ENCODE results near the gene MYBPHL. TPM values are rescaled to one million over a fixed set of nuclear protein-coding genes. Genes with fewer than 3 reads are reported as not detected.
A peak's percentile ranks its signal among the peaks of the same experiment; 100 is the strongest.

MYBPHL gene
- total RNA-seq, 1 donor from 2014 or later, result not detected

DNA sequence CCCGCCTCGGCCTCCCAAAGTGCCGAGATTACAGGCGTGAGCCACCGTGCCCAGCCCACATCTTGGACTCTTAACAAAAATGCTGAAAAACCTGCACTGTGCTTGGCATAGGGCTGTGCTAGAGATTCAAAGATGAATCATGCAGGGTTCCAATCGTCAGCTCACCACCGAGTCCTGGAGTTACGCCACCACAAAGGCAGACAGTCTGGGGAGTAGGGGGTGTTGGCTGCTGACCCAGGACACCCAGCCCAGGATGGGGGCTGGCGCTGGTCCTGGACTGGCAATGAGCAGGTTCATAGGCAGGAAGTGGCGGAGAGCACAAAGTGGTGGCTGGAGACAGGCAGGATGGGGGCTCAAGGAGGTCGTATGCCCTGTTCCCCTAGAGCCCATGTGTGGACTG, 39.8 kb downstream of the MYBPHL start:
- no peak for DNase-seq (ENCODE audit: low spot score)

DNA sequence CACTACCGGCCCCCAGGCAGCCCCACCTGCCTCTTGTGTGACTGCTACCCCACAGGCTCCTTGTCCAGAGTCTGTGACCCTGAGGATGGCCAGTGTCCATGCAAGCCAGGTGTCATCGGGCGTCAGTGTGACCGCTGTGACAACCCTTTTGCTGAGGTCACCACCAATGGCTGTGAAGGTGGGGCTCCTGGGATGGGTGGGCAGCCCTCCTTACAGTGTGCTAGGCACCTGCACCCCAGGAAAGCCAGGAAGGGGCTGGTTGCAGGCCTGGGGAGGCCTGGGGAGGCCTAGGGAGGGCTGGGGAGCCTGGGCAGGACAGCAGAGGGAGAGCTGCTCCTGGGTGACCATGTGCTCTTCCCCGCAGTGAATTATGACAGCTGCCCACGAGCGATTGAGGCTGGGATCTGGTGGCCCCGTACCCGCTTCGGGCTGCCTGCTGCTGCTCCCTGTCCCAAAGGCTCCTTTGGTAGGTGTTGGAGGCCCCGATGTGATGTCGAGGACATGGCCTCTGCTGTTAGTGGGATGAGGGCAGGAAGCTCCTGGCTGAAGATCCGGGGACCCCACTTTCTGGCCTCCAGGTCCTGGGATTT, 41.0 kb downstream of the MYBPHL start:
- DNase-seq (ENCODE audit: low spot score), result no peak

DNA sequence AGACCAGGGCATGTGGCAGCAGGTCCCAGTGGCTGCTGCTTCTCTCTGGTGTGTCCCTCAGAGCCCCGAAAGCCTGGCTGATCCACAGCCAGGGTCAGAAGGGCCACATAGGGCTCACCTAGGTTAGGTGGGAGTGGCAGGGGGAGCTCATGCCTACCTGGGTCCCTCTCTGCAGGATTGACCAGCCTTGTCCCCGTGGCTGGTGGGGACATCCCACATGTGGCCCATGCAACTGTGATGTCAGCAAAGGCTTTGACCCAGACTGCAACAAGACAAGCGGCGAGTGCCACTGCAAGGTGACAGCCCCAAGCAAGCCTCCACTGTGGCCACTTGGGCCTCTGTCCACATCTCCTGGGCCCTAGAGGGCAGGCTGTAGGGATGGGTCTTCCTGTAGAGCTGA, 41.8 kb downstream of the MYBPHL start:
- DNase-seq (ENCODE audit: low spot score), result no peak

DNA sequence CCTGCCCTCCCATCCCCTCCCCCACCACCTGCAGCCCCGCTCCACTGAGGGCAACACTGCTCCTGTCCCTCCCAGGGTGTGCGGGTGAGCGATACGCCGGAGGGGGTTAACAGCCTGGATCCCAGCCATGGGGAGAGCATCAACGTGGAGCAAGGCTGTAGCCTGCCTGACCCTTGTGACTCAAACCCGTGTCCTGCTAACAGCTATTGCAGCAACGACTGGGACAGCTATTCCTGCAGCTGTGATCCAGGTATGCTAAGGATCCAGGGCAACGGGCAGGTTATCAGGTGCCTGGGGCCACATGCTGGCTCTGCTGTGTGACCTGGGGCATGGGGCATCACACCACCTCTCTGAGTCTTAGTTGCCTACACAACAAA, 42.4 kb downstream of the MYBPHL start:
- DNase-seq (ENCODE audit: low spot score), result no peak

DNA sequence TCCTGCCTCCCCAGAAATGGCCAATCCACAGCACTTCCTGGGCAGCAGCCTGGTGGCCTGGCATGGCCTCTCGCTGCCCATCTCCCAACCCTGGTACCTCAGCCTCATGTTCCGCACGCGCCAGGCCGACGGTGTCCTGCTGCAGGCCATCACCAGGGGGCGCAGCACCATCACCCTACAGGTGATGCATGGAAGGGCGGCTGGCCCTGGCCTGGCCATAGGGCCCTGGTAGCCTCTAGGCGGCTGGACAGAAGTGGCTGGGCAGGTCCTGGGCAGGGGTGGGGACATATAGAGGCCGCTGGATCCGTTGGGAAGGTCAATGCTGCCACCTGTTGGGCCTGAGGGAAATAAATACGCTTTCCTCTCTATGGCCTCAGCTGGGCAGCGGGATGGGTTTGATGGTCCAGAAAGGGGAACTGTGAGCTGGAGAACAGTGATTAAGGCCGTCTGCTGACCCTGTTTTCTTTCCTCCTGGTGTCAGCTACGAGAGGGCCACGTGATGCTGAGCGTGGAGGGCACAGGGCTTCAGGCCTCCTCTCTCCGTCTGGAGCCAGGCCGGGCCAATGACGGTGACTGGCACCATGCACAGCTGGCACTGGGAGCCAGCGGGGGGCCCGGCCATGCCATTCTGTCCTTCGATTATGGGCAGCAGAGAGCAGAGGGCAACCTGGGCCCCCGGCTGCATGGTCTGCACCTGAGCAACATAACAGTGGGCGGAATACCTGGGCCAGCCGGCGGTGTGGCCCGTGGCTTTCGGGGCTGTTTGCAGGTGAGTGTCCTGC, 43.0 kb downstream of the MYBPHL start:
- DNase-seq (ENCODE audit: low spot score), result peak; percentile 66

DNA sequence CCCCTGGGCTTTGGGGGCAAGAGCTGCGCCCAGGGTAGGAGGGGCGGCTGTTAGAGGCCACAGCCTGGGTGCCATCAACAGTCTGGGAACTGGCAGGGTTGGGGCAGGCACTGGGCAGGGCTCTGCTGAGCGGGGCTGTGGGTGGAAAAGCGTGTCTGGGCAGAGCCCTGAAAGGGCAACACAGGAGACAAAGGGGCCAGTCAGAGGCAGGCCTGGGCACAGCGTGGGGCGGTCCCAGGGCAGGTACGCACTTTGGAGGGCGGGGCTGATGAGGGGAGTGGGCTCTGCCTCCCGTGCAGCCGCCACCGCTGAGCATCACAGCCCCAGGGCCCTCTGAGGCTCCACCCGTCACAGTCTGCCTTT, 43.6 kb downstream of the MYBPHL start:
- no peak for DNase-seq (ENCODE audit: low spot score)

DNA sequence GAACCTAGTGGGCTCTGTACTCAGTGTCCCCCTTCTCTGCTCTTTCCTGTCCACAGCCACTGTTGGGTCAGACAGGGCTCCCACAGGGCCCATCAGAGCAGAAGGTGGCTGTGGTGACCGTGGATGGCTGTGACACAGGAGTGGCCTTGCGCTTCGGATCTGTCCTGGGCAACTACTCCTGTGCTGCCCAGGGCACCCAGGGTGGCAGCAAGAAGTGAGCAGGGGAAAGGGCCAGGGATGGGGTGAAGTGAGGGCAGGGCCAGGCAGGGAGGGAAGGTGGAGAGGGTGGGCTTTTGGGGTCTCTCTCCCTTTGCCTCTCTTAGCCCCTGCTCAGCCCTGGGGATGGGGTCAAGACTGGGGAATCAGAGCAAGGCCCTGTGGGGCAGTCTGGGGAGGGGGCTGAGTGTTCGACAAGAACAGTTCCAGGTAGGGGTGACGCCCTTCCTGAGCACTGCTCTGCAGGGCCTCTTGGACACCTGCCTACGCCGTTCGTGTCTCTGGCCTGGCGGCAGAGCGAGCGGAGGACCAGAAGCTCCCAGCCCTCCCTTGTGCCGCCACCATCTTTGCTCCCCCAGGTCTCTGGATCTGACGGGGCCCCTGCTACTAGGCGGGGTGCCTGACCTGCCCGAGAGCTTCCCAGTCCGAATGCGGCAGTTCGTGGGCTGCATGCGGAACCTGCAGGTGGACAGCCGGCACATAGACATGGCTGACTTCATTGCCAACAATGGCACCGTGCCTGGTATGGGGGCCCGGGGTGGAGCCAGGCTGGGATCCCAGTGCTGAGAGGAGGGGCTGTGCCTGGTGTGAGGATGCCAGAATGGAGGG, 44.4 kb downstream of the MYBPHL start:
- DNase-seq (ENCODE audit: low spot score), result no peak

DNA sequence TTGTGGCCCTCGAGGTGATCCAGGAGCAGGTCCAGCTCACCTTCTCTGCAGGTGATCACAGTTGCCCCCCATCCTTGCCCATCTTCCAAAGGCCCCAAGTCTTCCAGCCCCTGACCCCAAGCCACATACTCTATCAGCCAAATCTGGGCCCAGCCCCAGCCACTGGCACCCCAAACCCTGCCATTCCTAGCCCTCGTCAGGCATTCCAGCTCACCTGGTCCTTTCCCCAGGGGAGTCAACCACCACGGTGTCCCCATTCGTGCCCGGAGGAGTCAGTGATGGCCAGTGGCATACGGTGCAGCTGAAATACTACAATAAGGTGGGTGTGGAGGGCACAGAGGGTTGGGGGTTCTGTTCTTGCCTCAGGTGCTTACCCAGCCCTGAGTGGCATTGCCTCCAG, 45.2 kb downstream of the MYBPHL start:
- DNase-seq (ENCODE audit: low spot score), result no peak

DNA sequence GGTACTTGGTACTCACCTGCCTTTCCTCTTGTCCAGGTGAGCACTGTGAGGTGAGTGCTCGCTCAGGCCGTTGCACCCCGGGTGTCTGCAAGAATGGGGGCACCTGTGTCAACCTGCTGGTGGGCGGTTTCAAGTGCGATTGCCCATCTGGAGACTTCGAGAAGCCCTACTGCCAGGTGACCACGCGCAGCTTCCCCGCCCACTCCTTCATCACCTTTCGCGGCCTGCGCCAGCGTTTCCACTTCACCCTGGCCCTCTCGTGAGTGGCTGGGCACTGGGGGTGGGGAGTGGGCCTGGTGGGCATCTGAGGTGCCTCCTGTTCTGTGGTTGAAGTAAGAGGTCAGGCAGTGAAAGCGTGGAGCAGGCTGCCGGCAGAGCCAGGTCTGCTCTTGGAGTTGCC, 45.8 kb downstream of the MYBPHL start:
- no peak for DNase-seq (ENCODE audit: low spot score)

DNA sequence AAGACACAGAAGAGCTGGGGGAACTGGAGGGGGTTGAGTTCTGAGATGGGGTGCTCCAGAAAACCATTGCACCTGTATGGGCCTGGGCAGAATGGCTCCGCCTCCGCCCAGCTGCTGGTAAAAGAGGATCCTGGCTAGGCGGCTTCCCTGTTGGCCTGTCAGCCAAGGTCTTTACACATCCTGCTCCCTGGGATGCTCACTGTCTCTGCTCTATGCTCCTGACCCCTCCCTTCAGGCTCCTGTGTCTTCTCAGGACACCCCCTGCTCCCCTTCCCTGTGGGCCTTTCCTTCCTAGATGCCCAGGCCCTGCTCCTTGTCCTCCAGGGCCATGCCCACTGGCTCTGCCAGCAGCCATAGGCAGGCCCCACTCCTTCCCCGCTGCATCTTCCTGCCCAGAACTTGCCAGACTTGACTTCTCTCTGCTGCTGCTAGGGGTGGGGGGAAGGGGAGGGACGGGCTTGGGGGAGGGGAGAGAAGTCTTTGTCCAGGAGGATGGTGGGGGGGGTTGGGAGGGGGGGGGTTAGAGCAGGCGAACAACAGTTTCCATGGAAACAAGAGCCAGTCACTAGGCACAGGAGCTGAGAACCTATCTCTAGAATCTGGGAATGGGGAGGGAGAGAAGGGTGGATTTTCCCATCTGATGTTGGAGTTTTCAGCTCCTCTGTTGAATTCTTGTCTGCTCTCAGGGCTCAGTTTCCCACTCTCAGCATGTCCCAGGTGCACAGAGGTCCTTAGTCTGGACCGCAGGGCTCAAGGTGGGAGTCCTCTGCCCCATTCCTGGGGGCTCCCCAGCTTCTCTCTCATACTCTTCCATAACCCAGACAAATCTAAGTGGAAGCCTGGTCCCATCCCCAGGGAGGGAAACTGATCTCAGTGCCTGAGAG, 46.9 kb downstream of the MYBPHL start:
- DNase-seq (ENCODE audit: low spot score), result no peak

DNA sequence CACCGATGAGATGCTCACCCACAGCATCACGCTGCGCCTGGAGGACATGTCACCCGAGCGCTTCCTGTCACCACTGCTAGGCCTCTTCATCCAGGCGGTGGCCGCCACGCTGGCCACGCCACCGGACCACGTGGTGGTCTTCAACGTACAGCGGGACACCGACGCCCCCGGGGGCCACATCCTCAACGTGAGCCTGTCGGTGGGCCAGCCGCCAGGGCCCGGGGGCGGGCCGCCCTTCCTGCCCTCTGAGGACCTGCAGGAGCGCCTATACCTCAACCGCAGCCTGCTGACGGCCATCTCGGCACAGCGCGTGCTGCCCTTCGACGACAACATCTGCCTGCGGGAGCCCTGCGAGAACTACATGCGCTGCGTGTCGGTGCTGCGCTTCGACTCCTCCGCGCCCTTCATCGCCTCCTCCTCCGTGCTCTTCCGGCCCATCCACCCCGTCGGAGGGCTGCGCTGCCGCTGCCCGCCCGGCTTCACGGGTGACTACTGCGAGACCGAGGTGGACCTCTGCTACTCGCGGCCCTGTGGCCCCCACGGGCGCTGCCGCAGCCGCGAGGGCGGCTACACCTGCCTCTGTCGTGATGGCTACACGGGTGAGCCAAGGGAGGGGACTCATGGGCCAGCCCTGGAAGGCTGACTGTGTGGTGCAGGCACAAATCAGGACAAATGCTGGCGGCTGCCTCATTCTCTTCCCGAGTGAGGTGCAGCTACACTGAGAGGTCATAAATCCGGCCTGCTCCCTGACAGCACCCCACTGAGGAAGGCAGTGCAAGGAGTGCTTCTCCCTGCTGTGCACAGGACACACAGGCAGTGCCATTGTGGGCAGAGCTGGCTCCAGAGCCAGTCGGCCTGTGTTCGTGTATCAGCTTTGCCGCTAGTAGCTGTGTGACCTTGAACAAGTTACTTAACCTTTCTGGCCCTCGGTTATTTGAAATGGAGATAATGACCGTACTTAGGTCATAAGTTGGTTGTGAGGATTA, 48.0 kb downstream of the MYBPHL start:
- DNase-seq (ENCODE audit: low spot score), result no peak

DNA sequence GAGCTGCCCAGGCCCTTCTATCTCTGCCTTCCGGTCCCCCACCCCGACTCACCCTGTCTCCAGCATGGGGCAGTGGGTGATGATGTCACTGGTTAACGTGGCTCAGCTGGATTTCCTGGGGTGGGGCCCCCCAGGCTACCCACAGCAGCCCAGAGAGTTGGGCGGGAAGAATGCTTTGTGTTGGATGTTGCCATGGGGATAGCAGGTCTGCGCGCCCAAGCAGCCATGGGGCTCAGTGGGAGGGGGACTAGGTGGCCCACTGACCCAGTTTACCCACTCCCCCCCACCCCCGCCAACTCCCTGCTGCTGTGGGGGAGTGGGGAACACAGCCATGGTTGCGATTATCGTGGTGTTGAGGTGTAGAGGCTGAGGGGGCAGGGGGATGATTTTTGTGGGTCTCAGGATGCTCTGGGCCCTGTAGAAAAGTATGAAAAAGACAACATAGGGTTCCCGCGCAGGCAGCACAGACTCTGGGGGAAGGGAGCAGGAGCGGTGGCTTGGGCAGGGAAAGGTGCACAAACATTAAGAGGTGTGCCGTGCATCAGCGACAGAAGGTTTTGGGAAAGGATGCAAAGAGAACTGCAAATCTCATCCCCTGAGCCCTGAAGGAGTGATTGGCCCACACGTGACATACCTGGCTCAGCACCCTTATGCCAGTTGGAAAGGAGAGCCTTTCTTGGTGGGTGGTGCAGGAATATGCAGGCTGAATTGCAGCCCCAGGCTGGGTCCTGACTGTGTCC, 49.0 kb downstream of the MYBPHL start:
- no peak for DNase-seq (ENCODE audit: low spot score)

DNA sequence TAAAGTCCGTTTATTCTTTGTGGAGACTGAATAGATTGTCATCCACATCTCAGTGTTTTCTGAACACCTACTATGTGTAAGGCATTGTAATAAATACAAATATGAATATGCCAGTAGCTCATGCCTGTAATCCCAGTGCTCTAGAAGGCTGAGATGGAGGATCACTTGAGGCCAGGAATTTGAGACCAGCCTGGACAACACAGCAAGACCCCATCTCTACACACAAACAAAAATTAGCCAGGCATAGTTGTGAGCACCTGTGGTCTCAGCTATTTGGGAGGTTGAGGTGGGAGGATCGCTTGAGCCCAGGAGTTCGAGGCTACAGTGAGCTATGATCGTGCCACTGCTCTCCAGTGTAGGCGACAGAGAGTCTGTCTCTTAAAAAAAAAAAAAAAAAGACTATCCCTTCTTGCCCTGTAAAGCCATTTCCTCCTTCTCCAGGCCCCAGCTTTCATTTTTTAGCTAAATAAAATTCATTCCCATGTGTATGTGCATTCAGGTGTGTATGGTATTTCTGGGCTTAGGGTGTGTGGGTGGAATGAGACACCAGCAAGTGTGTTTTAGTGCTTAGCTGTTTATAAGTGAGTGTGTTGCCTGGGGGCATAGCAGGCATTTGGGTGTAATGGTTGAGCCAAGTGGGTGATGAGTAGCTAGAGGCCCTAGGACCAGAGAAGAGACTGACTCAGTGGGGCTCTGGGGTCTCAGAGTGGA, 49.7 kb downstream of the MYBPHL start:
- no peak for DNase-seq (ENCODE audit: low spot score)

DNA sequence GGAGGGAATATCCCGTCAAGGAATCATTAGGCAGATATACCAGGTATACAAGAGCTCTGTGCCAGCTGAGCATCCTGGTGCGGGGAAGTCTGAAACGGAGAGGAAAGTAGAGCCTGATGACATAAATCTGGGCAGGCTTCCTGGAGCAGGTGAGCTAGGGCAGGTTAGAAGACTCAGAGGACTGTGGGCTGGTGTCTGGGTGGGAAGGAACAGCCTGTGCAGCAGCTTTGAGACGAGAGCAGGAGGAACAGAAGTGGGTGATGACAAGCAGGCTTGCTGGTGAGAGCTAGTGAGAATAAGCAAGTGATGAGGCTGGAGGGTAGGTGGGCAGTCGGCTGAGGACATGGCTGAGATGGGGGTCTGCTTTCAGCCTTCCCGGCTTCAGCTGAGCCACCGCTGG, 50.7 kb downstream of the MYBPHL start:
- no peak for DNase-seq (ENCODE audit: low spot score)

DNA sequence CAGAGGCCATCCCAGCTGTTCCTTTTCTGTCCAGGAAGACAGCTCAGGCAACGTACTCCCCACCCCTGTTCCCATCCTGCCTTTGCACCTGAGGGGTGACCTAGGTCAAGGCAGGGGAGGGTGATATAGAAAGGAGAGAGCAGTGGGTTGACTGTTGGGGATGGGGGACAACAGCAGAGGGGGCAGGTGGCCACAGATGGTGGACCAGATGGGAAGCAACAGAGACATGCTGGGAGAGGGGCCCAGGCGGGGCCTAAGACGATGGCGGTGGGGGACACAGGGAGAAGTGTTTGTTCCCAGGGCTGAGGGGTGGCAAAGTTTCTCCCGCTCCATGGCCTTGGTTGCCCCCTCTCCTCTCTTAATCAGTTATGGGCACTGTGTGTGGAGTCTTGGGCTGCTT, 51.1 kb downstream of the MYBPHL start:
- DNase-seq (ENCODE audit: low spot score), result no peak

DNA sequence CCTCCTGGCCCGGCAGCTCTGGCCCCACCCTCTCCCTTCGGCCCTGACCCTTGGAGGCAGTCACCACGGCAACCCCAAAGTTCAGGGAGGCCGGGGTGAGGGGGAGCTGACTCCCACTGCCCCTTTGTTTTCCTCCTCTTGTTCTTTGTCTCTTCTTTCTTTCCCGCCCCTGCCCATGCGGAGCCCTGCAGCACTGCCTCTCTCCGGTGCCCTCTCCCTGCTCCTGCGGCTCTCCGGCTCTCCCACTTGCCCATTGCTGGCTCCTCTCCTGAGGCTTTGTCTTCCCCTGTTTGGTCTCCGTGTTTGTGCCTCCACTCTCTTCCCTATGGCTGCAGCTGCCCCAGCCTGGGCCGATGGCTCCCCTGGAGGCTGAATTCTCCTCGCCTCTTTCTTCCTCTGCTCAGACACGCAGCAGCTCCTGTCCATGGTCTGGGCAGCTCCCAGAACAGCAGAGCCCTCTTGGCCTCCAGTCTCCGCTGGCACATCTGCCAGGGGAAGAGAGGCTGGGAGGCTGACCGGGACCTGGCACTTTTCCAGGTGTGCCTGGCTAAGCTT, 51.6 kb downstream of the MYBPHL start:
- DNase-seq (ENCODE audit: low spot score), result no peak

DNA sequence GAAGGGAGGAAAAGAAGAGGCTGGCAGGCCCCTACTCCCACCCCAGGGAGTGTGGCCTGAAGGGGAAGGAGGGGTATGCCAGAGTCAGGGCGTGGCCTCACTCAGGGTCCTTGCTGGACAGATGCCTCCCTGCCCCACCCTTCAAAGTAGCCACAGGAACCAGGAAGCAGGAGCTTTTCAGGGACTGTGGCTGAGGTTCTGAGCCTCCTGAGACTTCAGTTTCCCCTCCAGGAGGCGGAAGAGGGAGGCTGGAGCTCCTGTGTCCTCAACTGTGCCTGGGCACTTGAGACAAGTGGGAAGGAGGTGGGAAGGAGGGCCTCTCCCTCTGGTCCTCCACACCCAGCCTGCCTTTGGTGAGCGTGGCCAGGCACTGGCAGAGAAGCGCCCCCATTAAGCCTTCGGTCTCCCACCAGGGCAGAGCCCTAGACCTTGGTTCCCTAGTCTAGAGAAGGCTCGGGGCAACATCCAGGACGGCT, 52.2 kb downstream of the MYBPHL start:
- no peak for DNase-seq (ENCODE audit: low spot score)

DNA sequence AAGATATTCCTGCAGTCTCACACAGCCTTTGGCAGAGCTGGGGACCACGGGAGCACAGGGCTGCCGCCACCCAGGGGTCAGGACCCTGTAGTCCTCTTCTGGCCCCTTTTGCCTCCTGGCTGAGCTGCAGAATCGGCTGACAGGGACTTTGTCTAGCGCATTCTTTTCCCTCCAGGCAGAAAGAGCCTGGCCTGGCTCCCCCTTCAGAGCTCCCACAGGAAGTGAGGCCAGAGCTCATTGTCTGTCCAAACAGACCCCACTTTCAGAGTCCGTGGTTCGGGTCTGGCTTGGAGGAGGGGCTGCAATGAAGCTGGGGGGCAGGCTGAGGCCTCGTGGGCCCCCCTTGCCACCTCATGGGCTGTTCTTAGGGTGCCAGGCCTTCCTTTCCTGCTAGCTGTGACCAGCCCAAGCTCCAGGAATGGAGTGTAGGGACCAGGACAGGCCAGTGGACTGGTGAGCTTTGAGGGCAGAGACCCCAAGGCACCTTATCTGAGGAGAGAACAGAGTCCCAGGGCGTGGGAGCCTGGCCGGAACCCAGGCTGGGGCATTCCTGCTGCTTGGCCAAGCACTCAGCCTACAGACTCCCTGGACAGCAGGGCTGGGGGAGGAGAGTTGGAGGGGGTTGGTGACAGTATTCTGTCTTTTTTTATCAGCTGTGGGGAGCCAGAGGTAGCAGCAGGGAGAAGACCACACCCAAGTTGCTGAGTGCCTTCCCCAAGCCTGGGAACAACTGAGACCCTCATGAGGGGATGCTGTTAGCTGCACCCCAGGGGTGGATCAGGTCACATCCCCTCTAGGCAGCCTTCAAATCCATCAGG, 52.8 kb downstream of the MYBPHL start:
- peak; percentile 49 for DNase-seq (ENCODE audit: low spot score)
